GM23338 (cell line): ENCODE results near the gene PROX1.

ENCODE experiments used
- EZH2 ChIP-seq: fragments of 200-600 bp; sonication (generic); IDR thresholded peaks from one replicate; pipeline ENCODE4 v1.8.0; 2017; ENCODE audit warnings: antibody characterized with exemption, mild to moderate bottlenecking, low read depth; ENCODE audit not compliant: unreplicated experiment
- EZH2phosphoT487 ChIP-seq: fragments of 200-600 bp; sonication (generic); IDR thresholded peaks from one replicate; pipeline ENCODE4 v1.8.1; 2018; ENCODE audit warnings: antibody characterized with exemption; ENCODE audit not compliant: unreplicated experiment
- JUNB ChIP-seq: IDR thresholded peaks from one replicate; pipeline ENCODE4 v1.6.1; 2016; ENCODE audit warnings: antibody characterized with exemption; ENCODE audit not compliant: unreplicated experiment
- NANOG ChIP-seq: IDR thresholded peaks from 2 replicates; pipeline ENCODE4 v1.6.1; 2016; ENCODE audit warnings: antibody characterized with exemption, borderline replicate concordance
- POLR2AphosphoS5 ChIP-seq: IDR thresholded peaks from 2 replicates; pipeline ENCODE4 v1.6.1; 2016; ENCODE audit warnings: antibody characterized with exemption, low read depth
- ZNF114 ChIP-seq: fragments of 250-450 bp; sonication (Bioruptor Pico); IDR thresholded peaks from 2 replicates; pipeline ENCODE4 v1.5.0; 2020; ENCODE audit warnings: mild to moderate bottlenecking, moderate library complexity
- TF ChIP-seq, protein P1 (sequence below), 2 experiments: fragments of 200-600 bp in 1 of 2; sonication (generic) in 1 of 2; conservative IDR thresholded peaks; 2 replicates each; pipeline versions ENCODE4 v1.5.1 to v1.6.1; 2016 to 2017; ENCODE audit warnings: antibody characterized with exemption in 2 of 2, low read depth in 2 of 2, mild to moderate bottlenecking in 2 of 2, moderate library complexity in 1 of 2
- TF ChIP-seq, protein P2 (sequence below): IDR thresholded peaks from one replicate; pipeline ENCODE4 v1.6.1; 2018; ENCODE audit warnings: antibody characterized with exemption; ENCODE audit not compliant: unreplicated experiment

DNA sequence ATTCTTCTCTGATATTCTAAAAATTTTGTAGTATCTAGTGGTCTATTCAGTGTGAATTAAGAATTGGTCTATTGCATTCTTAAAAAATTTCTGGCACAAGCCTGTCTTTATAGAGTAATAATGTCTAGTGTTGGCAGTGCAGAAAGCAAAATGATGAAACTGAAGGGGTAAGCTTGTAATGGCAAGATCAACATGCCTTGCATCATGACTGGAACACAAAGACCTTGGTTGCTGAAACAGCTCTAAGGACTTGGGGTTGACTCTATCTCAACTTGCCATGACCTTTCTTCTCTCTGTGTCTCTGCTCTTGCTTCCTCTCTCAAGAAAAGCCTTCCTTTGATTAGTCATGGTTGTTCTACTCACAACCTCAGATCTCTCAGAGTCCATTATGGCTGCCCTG, 46.8 kb upstream of the PROX1 start:
- TF ChIP-seq EZH2phosphoT487 (no peak), EZH2 (no peak), ZNF114 (CRISPR knock-in tag) (no peak), POLR2AphosphoS5 (no peak), JUNB (no peak), NANOG (no peak)
- TF ChIP-seq, protein P1, sequence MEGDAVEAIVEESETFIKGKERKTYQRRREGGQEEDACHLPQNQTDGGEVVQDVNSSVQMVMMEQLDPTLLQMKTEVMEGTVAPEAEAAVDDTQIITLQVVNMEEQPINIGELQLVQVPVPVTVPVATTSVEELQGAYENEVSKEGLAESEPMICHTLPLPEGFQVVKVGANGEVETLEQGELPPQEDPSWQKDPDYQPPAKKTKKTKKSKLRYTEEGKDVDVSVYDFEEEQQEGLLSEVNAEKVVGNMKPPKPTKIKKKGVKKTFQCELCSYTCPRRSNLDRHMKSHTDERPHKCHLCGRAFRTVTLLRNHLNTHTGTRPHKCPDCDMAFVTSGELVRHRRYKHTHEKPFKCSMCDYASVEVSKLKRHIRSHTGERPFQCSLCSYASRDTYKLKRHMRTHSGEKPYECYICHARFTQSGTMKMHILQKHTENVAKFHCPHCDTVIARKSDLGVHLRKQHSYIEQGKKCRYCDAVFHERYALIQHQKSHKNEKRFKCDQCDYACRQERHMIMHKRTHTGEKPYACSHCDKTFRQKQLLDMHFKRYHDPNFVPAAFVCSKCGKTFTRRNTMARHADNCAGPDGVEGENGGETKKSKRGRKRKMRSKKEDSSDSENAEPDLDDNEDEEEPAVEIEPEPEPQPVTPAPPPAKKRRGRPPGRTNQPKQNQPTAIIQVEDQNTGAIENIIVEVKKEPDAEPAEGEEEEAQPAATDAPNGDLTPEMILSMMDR (conservative IDR thresholded peaks at IDR 0.05; ENCODE audit: low read depth in 2 of 2) = no peak
- TF ChIP-seq, protein P2, sequence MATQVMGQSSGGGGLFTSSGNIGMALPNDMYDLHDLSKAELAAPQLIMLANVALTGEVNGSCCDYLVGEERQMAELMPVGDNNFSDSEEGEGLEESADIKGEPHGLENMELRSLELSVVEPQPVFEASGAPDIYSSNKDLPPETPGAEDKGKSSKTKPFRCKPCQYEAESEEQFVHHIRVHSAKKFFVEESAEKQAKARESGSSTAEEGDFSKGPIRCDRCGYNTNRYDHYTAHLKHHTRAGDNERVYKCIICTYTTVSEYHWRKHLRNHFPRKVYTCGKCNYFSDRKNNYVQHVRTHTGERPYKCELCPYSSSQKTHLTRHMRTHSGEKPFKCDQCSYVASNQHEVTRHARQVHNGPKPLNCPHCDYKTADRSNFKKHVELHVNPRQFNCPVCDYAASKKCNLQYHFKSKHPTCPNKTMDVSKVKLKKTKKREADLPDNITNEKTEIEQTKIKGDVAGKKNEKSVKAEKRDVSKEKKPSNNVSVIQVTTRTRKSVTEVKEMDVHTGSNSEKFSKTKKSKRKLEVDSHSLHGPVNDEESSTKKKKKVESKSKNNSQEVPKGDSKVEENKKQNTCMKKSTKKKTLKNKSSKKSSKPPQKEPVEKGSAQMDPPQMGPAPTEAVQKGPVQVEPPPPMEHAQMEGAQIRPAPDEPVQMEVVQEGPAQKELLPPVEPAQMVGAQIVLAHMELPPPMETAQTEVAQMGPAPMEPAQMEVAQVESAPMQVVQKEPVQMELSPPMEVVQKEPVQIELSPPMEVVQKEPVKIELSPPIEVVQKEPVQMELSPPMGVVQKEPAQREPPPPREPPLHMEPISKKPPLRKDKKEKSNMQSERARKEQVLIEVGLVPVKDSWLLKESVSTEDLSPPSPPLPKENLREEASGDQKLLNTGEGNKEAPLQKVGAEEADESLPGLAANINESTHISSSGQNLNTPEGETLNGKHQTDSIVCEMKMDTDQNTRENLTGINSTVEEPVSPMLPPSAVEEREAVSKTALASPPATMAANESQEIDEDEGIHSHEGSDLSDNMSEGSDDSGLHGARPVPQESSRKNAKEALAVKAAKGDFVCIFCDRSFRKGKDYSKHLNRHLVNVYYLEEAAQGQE = no peak
